ENCODE results near the gene GALNT13.

The GALNT13 gene

DNA sequence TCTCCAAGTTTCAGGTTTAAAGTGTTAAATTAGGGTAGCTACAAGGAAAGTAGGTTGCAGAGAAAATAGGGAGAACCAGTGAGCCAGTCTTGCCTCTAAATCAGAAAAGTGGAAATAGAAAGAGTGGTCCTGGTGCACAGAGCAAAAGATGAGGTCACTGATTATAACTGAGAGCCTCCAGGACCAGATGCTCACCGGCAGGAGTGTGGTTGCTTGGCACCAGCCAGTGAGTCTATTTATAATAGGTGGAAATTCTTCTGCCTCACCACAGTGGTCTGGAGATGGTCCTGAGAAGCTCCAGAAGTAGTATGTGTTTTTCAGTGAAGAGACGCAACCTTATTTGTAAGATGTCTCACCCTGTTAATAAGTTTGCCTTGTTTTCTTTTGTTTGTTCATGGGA is 452.9 kb downstream of the GALNT13 start:
- no peak for DNase-seq (ENCODE audit: low spot score)

- no peak for DNase-seq (ENCODE audit: low spot score)
Measured at GRCh38 chr2:154329510-154329909, 457.8 kb downstream of the GALNT13 start.

DNA sequence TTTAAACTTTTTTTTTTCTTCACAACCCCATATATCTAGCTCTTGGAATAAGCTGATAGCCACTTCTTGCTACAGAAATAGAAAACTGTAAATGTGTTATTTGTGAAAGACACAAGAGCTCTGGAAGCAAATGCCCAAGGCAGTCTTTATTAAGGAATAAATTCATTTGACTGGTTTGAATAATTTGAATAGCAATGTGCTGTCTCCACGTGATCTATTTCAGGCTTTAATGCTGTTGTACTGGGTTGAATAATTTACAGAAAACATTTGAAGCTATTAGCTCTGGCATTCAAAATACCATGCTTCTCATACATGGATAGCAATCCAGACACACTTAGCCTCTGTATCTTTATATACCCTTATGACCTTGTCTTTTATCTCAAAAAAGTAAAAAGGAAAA is 460.1 kb downstream of the GALNT13 start:
- no peak for DNase-seq (ENCODE audit: low spot score)

- DNase-seq (ENCODE audit: low spot score): no peak
Measured at GRCh38 chr2:154336201-154336600, 464.5 kb downstream of the GALNT13 start.

GRCh38 chr2:154338352-154338967 is 466.7 kb downstream of the GALNT13 start:
- no peak for DNase-seq (ENCODE audit: low spot score)

DNA sequence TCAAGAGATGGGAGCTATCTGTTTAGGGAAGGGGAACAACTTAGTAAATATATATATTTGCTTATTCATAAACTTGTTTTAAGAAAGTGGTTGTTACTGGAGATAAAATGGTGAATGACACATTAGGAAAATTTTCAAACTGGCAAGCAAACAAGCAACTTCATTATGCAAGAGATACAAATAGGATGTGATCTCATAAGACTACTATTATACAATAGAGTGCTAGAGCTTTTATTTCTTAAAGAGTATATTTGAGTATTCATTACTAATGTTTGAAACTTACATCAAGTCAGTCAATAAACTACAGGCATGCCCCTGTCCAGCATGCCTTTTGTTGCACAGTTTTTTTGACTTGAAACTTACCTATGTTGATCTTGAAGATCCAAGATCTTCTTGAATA is 471.6 kb downstream of the GALNT13 start:
- DNase-seq (ENCODE audit: low spot score): no peak

DNA sequence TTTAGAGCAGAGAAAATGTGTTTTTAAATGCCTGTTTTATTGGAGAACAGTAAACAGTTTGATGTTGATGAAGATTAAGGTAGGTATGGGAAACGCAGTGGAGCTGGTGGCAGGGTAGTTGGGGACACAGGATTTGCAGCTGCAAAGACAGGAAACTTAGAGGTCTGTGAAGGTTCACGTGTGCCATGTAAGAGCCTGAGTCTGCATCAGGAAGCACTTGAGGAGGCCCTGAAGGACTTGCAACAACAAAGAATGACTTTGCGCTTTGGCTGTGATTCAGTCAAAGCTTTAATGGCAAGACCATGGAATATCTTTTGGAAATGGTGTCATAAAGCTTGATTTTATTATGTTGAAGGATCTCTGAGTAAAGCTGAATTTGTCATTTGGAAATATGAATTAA is 479.2 kb downstream of the GALNT13 start:
- no peak for DNase-seq (ENCODE audit: low spot score)

DNA sequence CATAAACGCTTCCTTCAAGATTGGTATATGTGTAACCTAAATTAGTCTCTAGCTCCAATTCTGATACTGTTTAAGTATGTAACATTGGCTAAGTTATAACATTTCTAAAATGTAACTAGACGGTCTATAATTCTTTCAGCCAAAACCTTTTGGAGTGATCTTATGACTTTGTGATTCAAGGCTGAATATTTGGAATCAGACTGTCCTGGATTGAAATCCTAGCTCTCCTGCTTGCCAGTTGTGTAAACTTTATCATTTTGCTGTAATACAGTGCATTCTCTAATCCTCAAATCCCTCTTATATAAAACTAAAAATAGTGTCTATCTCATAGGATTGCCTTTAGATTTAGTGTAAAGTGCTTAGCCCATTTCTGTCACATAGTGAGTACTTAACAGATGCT is 489.6 kb downstream of the GALNT13 start:
- DNase-seq (ENCODE audit: low spot score): no peak

DNA sequence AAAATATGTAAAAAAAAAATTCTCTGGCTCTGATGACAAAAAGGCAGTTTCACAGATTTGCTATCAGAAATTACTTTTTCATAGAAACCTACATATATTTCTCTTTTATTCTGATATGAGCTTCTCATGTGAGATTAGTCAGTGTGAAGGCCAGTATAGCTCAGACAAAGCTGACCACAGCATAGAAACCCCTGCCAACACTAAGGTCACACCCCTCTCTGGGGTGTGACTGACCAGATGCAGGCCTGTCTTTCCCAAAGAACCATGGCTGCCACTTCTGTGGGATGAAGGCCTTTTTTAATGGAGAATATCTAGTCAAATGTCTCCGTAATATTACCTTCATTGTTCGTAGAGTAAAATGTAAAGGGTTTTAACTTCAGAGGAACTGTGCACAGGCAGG is 496.4 kb downstream of the GALNT13 start:
- DNase-seq (ENCODE audit: low spot score): no peak

- DNase-seq (ENCODE audit: low spot score): no peak
Measured at GRCh38 chr2:154370873-154371272, 499.2 kb downstream of the GALNT13 start.

DNA sequence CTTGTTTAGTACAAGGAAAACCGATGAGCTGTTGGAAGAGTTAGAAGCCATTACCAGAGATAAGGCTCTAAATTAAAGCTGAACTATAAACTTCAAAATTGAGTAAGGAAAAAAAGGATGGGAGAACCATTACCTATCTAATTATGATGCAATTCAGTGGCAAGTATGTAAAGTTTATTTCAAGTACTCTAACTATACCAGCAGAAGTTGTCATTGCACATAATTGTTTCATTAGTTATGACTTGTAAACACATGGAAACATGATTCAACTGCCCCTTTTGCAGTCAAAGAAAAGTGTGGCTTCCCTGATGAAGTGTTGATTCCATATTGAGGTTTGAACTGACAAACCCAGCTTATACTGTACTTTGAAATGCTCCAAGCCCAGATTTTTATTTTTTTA is 502.7 kb downstream of the GALNT13 start:
- no peak for DNase-seq (ENCODE audit: low spot score)

- DNase-seq (ENCODE audit: low spot score): no peak
Measured at GRCh38 chr2:154375579-154375931, 503.8 kb downstream of the GALNT13 start.

DNA sequence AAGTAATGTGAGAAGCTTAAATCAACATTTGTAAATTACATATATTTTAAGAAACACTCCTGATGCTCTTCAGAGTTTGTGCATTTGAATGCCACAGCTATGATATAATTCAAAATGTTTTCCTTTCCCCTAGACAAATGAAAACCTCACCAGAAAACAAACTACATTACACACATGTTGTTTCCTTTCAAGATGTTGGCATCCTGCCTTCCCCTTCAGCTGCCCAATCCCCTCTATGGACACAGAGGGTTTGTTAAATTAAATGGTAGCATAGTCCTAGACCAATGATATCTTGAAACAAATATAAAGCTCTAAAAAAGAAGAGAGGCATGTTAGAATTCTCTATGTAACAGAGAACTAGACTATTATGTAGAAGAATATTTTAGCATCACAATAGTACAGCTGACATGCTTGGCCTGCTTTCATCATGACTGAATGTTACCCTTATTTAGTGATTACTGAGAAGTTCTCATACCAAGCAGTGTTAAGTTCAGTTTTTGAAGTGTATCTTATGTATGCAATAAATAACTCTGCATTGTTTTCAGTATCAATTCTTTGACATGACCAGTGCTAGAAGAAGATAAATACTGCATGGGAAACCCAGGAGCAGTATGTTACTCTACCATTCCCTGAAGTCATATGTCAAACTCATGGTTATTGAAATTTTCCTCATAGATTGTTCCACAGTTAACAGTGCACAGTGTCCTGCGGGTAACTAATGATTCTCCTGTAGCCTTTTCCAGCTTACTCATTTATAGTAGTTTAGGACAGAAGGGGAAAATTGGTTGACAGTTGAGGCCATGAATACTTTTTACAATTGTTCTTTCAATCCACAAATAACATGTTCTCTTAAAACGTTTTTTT is 510.4 kb downstream of the GALNT13 start:
- no peak for DNase-seq (ENCODE audit: low spot score)

DNA sequence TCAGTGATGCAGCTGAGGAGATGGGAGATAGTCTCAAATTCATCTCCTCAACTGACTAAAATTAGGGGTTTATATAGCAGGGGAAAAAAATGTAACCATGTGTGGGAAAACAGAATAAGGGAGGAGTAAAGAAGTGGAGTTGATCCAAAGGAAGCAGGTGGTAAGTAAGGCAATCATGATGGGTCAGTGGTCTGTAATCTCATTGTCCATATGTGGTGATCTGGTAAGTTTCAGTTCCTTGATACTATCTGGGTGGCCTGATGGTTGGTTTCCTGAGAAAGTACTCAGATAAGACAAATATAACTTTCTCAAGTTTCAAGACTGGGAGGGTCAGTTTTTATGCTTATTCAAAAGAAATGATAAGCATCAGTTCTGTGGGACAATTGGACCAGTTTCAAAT is 514.5 kb downstream of the GALNT13 start:
- no peak for DNase-seq (ENCODE audit: low spot score)

DNA sequence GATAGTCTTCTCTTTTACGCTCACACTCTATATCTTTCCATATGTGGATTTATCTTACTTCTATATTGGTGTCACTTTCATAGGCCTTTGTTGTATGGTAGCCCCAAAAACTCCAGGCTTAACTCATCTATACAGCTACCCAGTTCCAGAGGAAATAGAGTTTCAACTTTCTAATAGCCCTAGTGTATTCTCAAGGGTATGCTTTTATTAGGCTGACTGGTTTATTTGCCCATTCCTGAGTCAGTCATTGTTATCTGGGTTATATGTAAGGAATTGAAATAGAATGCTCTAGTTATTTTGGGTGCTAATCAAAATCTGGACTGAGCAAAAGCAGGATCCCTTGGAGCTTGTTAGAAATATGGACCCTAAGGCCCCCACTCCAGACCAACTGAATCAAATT is 519.3 kb downstream of the GALNT13 start:
- no peak for DNase-seq (ENCODE audit: low spot score)

DNA sequence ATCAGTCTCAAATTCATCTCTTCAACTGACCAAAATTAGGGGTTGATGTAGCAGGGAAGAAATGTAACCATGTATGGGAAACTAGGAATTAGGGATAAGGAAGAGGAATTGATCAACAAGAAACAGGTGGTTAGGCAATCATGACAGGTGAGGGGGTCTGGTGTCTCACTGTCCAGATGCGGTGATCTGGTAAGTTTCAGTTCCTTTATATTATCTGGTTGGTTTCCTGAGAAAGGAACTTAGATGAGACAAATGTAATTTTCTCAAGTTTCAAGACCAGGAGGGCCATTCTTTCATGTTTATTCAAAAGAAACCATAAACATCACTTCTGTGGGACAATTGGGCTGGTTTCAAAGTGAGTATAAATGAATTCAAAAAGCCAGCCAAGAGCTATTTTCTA is 520.5 kb downstream of the GALNT13 start:
- no peak for DNase-seq (ENCODE audit: low spot score)

GRCh38 chr2:154394600-154394999 is 522.9 kb downstream of the GALNT13 start:
- DNase-seq (ENCODE audit: low spot score): no peak

GRCh38 chr2:154400563-154401290 is 529.0 kb downstream of the GALNT13 start:
- DNase-seq (ENCODE audit: low spot score): no peak

- DNase-seq (ENCODE audit: low spot score): no peak
Measured at GRCh38 chr2:154402213-154402612, 530.5 kb downstream of the GALNT13 start.

DNA sequence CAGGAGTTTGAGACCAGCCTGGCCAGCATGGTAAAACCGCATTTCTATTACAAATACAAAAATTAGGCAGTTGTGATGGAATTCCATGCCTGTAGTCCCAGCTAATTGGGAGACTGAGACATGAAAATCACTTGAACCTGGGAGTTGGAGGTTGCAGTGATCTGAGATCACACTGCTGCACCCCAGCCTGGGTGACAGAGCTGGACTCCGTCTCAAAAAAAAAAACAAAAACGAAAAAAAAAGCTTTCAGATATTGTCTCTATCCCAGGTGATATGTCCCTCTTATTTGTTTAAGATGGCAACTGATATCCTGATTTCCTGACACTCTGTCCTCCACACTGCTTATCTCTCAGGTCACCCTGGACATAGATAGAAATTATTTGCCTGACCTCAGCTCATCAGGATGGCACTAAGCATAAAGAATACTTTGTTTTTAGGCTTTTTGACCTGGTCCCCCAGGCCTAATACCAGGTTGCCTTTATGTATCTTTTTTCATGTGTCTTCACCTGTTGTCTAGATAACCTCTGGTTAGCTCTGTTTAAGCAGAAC is 531.6 kb downstream of the GALNT13 start:
- DNase-seq (ENCODE audit: low spot score): no peak

GRCh38 chr2:154408786-154409185 is 537.1 kb downstream of the GALNT13 start:
- DNase-seq (ENCODE audit: low spot score): no peak

DNA sequence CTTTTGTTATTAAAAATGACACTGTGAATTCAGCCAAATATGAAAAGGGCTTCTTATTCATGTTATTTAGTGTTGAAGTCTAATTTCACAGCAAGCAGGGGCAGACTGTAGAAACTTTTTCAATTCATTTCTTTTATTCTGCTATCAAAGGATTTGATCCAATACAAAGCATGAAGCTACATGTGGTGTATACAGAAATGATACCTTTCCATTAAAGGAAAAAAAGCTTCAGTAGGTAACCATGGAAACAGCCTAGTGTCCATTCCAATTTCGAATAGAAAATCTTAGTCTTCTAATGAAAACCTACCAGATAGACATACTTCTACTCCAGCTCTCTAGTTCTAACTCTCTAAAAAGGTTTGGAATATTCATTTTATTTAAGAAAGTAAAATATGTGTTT is 550.5 kb downstream of the GALNT13 start:
- no peak for DNase-seq (ENCODE audit: low spot score)

- DNase-seq (ENCODE audit: low spot score): no peak
Measured at GRCh38 chr2:154425994-154426393, 554.3 kb downstream of the GALNT13 start.
